Gastrocnemius medialis (tissue), 4 donors: ENCODE measurements around the gene GRIN2A. TPM values are rescaled to one million over a fixed set of nuclear protein-coding genes. Genes with fewer than 3 reads are reported as not detected.

Experiments
- ATAC-seq, 2 donors: fragments of 150-250 bp; one replicate each; pipeline ENCODE4 v1.9.1; 2016
- DNase-seq, 2 donors: peaks; one replicate each; pipeline ENCODE4 v3.0.0-alpha.2; 2019
- H3K27ac ChIP-seq, 4 donors: fragments of 200-600 bp; sonication (generic); 1 replicate in 1 of 4; 2 replicates in 3 of 4; pipeline ENCODE4 v1.5.1; 2016 to 2018; ENCODE audit warnings: mild to moderate bottlenecking in 2 of 4, moderate library complexity in 1 of 4
- H3K27me3 ChIP-seq, 3 donors: fragments of 200-600 bp; sonication (generic) in 2 of 3; 1 replicate in 1 of 3; 2 replicates in 2 of 3; pipeline versions ENCODE4 v1.5.1 to v1.6.0; 2016 to 2019; ENCODE audit warnings: mild to moderate bottlenecking in 1 of 3, moderate library complexity in 1 of 3
- H3K36me3 ChIP-seq, 2 donors: fragments of 200-600 bp; sonication (generic) in 1 of 2; one replicate each; pipeline ENCODE4 v1.5.1; 2017 to 2018
- H3K4me1 ChIP-seq, 2 donors: fragments of 200-600 bp; sonication (generic) in 1 of 2; one replicate each; pipeline ENCODE4 v1.5.1; 2016 to 2017; ENCODE audit warnings: mild to moderate bottlenecking in 2 of 2
- H3K4me3 ChIP-seq, 4 donors: fragments of 200-600 bp; sonication (generic) in 3 of 4; 1 replicate in 1 of 4; 2 replicates in 3 of 4; pipeline ENCODE4 v1.5.1; 2016 to 2019; ENCODE audit warnings: mild to moderate bottlenecking in 2 of 4
- H3K9me3 ChIP-seq, 3 donors: fragments of 200-600 bp; sonication (generic) in 2 of 3; 1 replicate in 1 of 3; 2 replicates in 2 of 3; pipeline ENCODE4 v1.5.1; 2016 to 2019
- POLR2A ChIP-seq, 2 donors: fragments of 450-650 bp; IDR thresholded peaks; one replicate each; pipeline ENCODE4 v1.6.1; 2017; ENCODE audit warnings: antibody characterized with exemption in 2 of 2, mild to moderate bottlenecking in 2 of 2, moderate library complexity in 2 of 2
- in situ Hi-C, 4 donors: fragments of 200-750 bp; cut with MboI; loops; one replicate each; pipeline versions ENCODE4 v1.15.0 to v1.8.0; 2017; ENCODE audit warnings: low sequenced_read_pairs in 4 of 4
- intact Hi-C: fragments of 100-400 bp; cut with DNase I; formaldehyde crosslinking; loops from one replicate; pipeline ENCODE4 v1.15.1; 2023; ENCODE audit warnings: low total_unique reads
- total RNA-seq, 4 donors: library from RNA; depleted of rRNA; stranded (reverse); fragments of >200 nt; gene quantifications; one replicate each; pipeline versions ENCODE4 v1.1.0 to v1.2.3, GENCODE V29; 2016
- TF ChIP-seq, protein P1 (sequence below), 5 experiments: fragments of 450-650 bp in 3 of 5; fragments of 200-600 bp in 2 of 5; sonication (generic) in 2 of 5; IDR thresholded peaks in 4 of 5; conservative IDR thresholded peaks in 1 of 5; 1 replicate in 4 of 5; 2 replicates in 1 of 5; pipeline ENCODE4 v1.5.1; 2016 to 2019; ENCODE audit warnings: antibody characterized with exemption in 5 of 5, mild to moderate bottlenecking in 3 of 5, moderate library complexity in 3 of 5

Gene GRIN2A
- total RNA-seq, 4 donors from 2014 or later: 0.13 to 0.87 TPM; not detected in 2

DNA sequence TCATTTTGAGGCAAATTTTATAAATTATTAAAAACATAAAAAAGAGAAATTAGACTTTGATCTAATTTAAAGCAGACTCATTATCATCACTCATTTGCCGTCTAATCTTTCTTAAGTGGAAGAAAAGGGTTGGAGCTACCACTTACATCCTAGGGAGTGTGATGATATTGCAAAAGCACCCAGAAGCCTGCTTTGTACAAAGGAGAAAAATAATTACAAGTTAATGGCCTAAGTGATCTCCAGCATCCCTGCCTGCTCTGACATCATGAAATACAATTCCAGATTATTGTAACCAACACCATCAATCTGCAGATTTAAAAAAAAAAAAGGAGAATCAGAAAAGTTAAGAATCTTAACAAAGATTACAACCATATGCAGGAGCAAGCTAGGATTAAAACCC is 260.2 kb downstream of the GRIN2A start:
- DNase-seq (no peak), ATAC-seq (no peak)
- no peak overlapping the region for H3K4me3 ChIP-seq
- H3K4me1 ChIP-seq: no peaks in the 10 kb centered on the region
- intact Hi-C loops (no loop called here), in situ Hi-C loops (no loop called here)
- no peaks in the 10 kb centered on the region for H3K27me3 ChIP-seq
- TF ChIP-seq, protein P1, sequence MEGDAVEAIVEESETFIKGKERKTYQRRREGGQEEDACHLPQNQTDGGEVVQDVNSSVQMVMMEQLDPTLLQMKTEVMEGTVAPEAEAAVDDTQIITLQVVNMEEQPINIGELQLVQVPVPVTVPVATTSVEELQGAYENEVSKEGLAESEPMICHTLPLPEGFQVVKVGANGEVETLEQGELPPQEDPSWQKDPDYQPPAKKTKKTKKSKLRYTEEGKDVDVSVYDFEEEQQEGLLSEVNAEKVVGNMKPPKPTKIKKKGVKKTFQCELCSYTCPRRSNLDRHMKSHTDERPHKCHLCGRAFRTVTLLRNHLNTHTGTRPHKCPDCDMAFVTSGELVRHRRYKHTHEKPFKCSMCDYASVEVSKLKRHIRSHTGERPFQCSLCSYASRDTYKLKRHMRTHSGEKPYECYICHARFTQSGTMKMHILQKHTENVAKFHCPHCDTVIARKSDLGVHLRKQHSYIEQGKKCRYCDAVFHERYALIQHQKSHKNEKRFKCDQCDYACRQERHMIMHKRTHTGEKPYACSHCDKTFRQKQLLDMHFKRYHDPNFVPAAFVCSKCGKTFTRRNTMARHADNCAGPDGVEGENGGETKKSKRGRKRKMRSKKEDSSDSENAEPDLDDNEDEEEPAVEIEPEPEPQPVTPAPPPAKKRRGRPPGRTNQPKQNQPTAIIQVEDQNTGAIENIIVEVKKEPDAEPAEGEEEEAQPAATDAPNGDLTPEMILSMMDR (IDR thresholded peaks at IDR 0.05 in 4 of 5, conservative IDR thresholded peaks at IDR 0.05 in 1 of 5): no peak
- TF ChIP-seq POLR2A (IDR thresholded peaks at IDR 0.05): no peak
- H3K36me3 ChIP-seq: no peaks in the 10 kb centered on the region
- no peaks in the 10 kb centered on the region for H3K9me3 ChIP-seq
- no peak overlapping the region for H3K27ac ChIP-seq

DNA sequence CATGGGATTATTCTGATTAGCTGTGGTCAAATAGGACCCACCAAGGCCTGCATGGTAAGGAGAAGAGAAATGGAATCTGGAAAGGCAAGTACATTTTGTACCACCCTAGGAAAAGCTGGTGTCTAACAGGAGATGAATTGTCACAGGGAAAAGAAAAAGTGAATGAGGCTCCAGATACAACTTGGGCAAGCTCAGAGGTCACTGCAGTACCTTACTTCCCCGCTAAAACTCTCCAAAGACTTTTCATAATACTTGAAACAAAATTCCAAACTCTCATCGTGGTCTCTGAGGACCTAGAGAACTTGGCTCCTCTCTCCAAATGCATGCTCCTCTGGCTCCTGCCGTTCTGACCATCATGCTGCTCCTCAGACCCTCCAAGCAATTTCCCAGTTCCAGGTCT is 262.8 kb downstream of the GRIN2A start:
- no peaks in the 10 kb centered on the region for H3K9me3 ChIP-seq
- DNase-seq (no peak), ATAC-seq (no peak)
- H3K36me3 ChIP-seq: no peaks in the 10 kb centered on the region
- H3K4me3 ChIP-seq: no peak overlapping the region
- no peak overlapping the region for H3K27ac ChIP-seq
- TF ChIP-seq, protein P1 (IDR thresholded peaks at IDR 0.05 in 4 of 5, conservative IDR thresholded peaks at IDR 0.05 in 1 of 5): no peak
- H3K4me1 ChIP-seq: no peaks in the 10 kb centered on the region
- in situ Hi-C loops (no loop called here), intact Hi-C loops (no loop called here)
- H3K27me3 ChIP-seq: no peaks in the 10 kb centered on the region

DNA sequence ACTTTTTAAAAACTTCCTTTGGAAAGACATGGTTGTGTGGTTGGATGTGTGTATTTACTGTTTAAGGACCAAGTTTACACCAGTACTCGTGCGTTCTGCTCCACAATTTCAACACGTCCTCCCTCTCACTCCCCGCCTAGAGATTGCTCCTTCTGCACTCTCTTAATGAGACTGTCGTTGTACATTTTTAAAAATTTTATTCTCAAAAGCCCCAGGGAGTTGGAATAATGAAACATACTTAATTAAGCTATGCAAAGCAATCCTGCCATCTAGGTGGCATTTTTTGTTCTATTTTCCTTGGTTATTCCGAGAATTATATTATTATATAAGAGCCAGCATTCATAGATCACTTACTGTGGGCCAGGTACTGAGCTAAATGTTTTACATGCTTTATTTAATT is 264.5 kb downstream of the GRIN2A start:
- Histone ChIP-seq H3K9me3 (no peaks in the 10 kb centered on the region), H3K4me1 (no peaks in the 10 kb centered on the region), H3K4me3 (no peak overlapping the region), H3K36me3 (no peaks in the 10 kb centered on the region), H3K27ac (no peak overlapping the region), H3K27me3 (no peaks in the 10 kb centered on the region)
- TF ChIP-seq POLR2A (IDR thresholded peaks at IDR 0.05): no peak
- TF ChIP-seq, protein P1 (IDR thresholded peaks at IDR 0.05 in 4 of 5, conservative IDR thresholded peaks at IDR 0.05 in 1 of 5): no peak
- ATAC-seq (no peak), DNase-seq (no peak)
- intact Hi-C loops: no loop called here
- in situ Hi-C loops: no loop called here

DNA sequence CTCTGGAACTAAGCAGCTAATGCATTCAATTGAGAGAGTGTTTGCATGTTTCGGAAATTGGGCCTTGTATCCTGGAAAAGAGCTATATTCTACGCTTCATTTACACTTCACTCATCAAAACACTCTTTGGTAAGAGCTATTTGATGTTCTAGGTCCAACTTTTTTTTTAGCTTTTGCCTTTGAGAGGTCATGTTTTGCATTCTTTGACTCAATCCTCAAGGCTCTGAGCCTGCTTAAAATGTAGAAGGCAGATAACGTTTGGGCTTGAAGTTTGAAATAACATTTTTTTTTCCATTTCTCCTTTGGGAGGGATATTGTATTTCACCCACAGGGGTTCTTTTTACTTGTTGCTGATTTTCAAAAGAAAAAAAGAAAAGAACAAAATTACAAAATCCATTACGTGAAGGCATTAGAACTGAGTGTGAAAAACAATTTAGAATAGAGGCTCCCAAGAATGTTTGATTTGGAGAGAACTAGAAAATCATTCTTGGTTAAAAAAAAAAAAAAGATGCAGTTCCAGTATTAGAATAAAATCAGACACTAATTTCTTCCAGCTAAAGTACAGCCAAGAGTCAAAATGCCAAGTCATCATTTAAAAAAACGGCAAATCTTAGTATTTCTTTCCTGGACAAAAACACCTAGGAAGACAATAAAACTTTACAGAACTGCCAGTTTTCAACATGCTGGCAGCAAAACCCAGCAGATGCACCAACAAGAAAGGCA is 268.5 kb downstream of the GRIN2A start:
- TF ChIP-seq, protein P1 (IDR thresholded peaks at IDR 0.05 in 4 of 5, conservative IDR thresholded peaks at IDR 0.05 in 1 of 5): no peak
- no peak for TF ChIP-seq POLR2A (IDR thresholded peaks at IDR 0.05)
- in situ Hi-C loops: no loop called here
- H3K27ac ChIP-seq: no peak overlapping the region

DNA sequence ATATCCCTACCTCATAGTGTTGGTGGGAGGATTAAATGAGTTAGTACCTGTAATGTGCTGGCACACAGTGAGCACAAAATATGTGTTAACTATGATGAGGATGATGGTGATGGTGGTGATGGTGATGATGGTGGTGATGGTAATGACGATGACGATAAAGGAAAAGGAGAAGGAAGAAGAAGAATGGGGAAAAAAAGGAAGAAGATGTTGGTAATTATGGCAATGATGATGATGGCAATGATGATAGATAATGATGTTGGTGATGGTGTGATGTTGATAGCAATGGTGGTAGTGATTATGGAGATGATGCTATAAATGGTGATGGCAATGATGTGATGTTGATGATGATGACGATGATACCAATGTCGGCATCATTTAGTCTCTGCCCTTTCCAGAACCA is 270.2 kb downstream of the GRIN2A start:
- H3K36me3 ChIP-seq: no peaks in the 10 kb centered on the region
- no peak overlapping the region for H3K4me3 ChIP-seq
- intact Hi-C loops (no loop called here), in situ Hi-C loops (no loop called here)
- H3K9me3 ChIP-seq: no peaks in the 10 kb centered on the region
- ATAC-seq (no peak), DNase-seq (no peak)
- no peaks in the 10 kb centered on the region for H3K4me1 ChIP-seq
- no peak overlapping the region for H3K27ac ChIP-seq
- H3K27me3 ChIP-seq: no peaks in the 10 kb centered on the region
- TF ChIP-seq, protein P1 (IDR thresholded peaks at IDR 0.05 in 4 of 5, conservative IDR thresholded peaks at IDR 0.05 in 1 of 5): no peak
- no peak for TF ChIP-seq POLR2A (IDR thresholded peaks at IDR 0.05)

More for the DNA sequence above, 268.5 kb downstream of the GRIN2A start:
- H3K4me1 ChIP-seq: no peaks in the 10 kb centered on the region
- ATAC-seq: no peak
- no peaks in the 10 kb centered on the region for H3K36me3 ChIP-seq
- no peak overlapping the region for H3K4me3 ChIP-seq
- no peak for DNase-seq
- no peaks in the 10 kb centered on the region for H3K27me3 ChIP-seq
- H3K9me3 ChIP-seq: no peaks in the 10 kb centered on the region
- intact Hi-C loops: no loop called here
